ENCODE results near the gene KDM4C. TPM values are rescaled to one million over a fixed set of nuclear protein-coding genes. Genes with fewer than 3 reads are reported as not detected.

KDM4C gene
- total RNA-seq, 1 experiment from 2014 or later = 16.8 TPM

DNA sequence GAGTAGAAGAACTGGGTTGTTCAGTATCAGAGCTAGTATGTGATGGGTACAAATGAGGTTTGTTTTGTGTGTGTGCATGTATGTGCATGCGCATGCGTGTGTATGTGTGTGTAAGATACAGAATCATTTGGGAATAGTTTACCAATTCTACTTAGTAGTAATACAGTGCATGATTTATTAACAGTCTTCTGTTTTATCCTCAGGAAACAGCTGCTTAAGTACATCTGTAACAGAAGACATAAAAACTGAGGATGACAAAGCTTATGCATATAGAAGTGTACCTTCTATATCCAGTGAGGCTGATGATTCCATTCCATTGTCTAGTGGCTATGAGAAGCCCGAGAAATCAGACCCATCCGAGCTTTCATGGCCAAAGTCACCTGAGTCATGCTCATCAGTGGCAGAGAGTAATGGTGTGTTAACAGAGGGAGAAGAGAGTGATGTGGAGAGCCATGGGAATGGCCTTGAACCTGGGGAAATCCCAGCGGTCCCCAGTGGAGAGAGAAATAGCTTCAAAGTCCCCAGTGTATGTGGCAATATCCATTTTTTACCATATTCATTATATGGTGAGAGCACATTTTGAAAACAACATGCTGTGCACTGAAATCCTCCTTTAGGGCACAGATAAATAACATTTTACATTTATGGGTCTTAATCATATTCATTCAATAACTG, 228.5 kb downstream of the KDM4C start:
- no peaks in the 10 kb centered on the region for H3K9me2 ChIP-seq (ENCODE audit: insufficient read depth)
- no peaks in the 10 kb centered on the region for H3K79me2 ChIP-seq (ENCODE audit: insufficient read depth, low read length)
- ChIA-PET CTCF (no interaction called here), POLR2A (no interaction called here), RAD21 (ENCODE audit: low non-redundant PET in 1 of 2, low total read pairs in 2 of 2, uncharacterized antibody in 2 of 2, unreplicated experiment in 2 of 2) (no interaction called here)
- H3K4me1 ChIP-seq (ENCODE audit: control insufficient read depth in 1 of 2, insufficient read depth in 2 of 2, low read length in 2 of 2) = no peaks in the 10 kb centered on the region
- H3K9me3 ChIP-seq (ENCODE audit: control insufficient read depth in 1 of 2, insufficient read depth in 1 of 2, low read depth in 1 of 2, low read length in 2 of 2) = no peaks in the 10 kb centered on the region
- ATAC-seq (no peak), DNase-seq (ENCODE audit: low read depth, low spot score) (no peak)
- H3K4me3 ChIP-seq (replicated peaks in 1 of 2; ENCODE audit: low read depth in 1 of 2, low read length in 2 of 2) = no peak overlapping the region
- no peak overlapping the region for H2AFZ ChIP-seq (ENCODE audit: low read depth, low read length, poor library complexity, severe bottlenecking)
- BruUV-seq (replicated peaks) = no TSS peak
- no peaks in the 10 kb centered on the region for H3K36me3 ChIP-seq (ENCODE audit: control insufficient read depth in 1 of 2, insufficient read depth in 2 of 2, low read length in 2 of 2)
- TF ChIP-seq, protein P1, sequence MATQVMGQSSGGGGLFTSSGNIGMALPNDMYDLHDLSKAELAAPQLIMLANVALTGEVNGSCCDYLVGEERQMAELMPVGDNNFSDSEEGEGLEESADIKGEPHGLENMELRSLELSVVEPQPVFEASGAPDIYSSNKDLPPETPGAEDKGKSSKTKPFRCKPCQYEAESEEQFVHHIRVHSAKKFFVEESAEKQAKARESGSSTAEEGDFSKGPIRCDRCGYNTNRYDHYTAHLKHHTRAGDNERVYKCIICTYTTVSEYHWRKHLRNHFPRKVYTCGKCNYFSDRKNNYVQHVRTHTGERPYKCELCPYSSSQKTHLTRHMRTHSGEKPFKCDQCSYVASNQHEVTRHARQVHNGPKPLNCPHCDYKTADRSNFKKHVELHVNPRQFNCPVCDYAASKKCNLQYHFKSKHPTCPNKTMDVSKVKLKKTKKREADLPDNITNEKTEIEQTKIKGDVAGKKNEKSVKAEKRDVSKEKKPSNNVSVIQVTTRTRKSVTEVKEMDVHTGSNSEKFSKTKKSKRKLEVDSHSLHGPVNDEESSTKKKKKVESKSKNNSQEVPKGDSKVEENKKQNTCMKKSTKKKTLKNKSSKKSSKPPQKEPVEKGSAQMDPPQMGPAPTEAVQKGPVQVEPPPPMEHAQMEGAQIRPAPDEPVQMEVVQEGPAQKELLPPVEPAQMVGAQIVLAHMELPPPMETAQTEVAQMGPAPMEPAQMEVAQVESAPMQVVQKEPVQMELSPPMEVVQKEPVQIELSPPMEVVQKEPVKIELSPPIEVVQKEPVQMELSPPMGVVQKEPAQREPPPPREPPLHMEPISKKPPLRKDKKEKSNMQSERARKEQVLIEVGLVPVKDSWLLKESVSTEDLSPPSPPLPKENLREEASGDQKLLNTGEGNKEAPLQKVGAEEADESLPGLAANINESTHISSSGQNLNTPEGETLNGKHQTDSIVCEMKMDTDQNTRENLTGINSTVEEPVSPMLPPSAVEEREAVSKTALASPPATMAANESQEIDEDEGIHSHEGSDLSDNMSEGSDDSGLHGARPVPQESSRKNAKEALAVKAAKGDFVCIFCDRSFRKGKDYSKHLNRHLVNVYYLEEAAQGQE (IDR thresholded peaks at IDR 0.05; ENCODE audit: low read depth) = no peak
- TF ChIP-seq SIN3A (IDR thresholded peaks at IDR 0.05; ENCODE audit: low read depth) = no peak
- TF ChIP-seq JUND (IDR thresholded peaks at IDR 0.05) = no peak
- no peak for TF ChIP-seq CEBPB (IDR thresholded peaks at IDR 0.05; ENCODE audit: low read depth)
- TF ChIP-seq ZFX (IDR thresholded peaks at IDR 0.05) = no peak
- no peak for TF ChIP-seq EZH2 (IDR thresholded peaks at IDR 0.05)
- TF ChIP-seq ZNF274 (IDR thresholded peaks at IDR 0.05; ENCODE audit: low read depth, low read length) = no peak
- TF ChIP-seq, protein P2, sequence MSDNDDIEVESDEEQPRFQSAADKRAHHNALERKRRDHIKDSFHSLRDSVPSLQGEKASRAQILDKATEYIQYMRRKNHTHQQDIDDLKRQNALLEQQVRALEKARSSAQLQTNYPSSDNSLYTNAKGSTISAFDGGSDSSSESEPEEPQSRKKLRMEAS (IDR thresholded peaks at IDR 0.05) = no peak
- TF ChIP-seq YY1 (IDR thresholded peaks at IDR 0.05; ENCODE audit: extremely low read depth, insufficient replicate concordance, low read depth, low read length) = no peak
- TF ChIP-seq, protein P3, sequence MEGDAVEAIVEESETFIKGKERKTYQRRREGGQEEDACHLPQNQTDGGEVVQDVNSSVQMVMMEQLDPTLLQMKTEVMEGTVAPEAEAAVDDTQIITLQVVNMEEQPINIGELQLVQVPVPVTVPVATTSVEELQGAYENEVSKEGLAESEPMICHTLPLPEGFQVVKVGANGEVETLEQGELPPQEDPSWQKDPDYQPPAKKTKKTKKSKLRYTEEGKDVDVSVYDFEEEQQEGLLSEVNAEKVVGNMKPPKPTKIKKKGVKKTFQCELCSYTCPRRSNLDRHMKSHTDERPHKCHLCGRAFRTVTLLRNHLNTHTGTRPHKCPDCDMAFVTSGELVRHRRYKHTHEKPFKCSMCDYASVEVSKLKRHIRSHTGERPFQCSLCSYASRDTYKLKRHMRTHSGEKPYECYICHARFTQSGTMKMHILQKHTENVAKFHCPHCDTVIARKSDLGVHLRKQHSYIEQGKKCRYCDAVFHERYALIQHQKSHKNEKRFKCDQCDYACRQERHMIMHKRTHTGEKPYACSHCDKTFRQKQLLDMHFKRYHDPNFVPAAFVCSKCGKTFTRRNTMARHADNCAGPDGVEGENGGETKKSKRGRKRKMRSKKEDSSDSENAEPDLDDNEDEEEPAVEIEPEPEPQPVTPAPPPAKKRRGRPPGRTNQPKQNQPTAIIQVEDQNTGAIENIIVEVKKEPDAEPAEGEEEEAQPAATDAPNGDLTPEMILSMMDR (IDR thresholded peaks at IDR 0.05 in 2 of 3, conservative IDR thresholded peaks at IDR 0.05 in 1 of 3; ENCODE audit: borderline replicate concordance in 1 of 3, insufficient read depth in 1 of 3, low read depth in 2 of 3, low read length in 2 of 3) = no peak
- no peak for TF ChIP-seq EGR1 (IDR thresholded peaks at IDR 0.05; ENCODE audit: low read depth)
- no peak for TF ChIP-seq CBX3 (IDR thresholded peaks at IDR 0.05; ENCODE audit: low read depth)
- TF ChIP-seq, protein P4, sequence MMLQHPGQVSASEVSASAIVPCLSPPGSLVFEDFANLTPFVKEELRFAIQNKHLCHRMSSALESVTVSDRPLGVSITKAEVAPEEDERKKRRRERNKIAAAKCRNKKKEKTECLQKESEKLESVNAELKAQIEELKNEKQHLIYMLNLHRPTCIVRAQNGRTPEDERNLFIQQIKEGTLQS (IDR thresholded peaks at IDR 0.05) = no peak
- no peak for TF ChIP-seq SRF (IDR thresholded peaks at IDR 0.05; ENCODE audit: low read depth)
- no peak for TF ChIP-seq EZH2phosphoT487 (IDR thresholded peaks at IDR 0.05; ENCODE audit: borderline replicate concordance)
- TF ChIP-seq TCF7L2 (IDR thresholded peaks at IDR 0.05; ENCODE audit: borderline replicate concordance, extremely low read depth, insufficient read depth, insufficient read length) = no peak
- TF ChIP-seq, protein P5, sequence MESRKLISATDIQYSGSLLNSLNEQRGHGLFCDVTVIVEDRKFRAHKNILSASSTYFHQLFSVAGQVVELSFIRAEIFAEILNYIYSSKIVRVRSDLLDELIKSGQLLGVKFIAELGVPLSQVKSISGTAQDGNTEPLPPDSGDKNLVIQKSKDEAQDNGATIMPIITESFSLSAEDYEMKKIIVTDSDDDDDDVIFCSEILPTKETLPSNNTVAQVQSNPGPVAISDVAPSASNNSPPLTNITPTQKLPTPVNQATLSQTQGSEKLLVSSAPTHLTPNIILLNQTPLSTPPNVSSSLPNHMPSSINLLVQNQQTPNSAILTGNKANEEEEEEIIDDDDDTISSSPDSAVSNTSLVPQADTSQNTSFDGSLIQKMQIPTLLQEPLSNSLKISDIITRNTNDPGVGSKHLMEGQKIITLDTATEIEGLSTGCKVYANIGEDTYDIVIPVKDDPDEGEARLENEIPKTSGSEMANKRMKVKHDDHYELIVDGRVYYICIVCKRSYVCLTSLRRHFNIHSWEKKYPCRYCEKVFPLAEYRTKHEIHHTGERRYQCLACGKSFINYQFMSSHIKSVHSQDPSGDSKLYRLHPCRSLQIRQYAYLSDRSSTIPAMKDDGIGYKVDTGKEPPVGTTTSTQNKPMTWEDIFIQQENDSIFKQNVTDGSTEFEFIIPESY (IDR thresholded peaks at IDR 0.05; ENCODE audit: extremely low read depth, insufficient replicate concordance, low read length) = no peak
- intact Hi-C loops (cut with micrococcal nuclease) = no loop called here
- H3K27ac ChIP-seq (ENCODE audit: low read depth, low read length) = no peak overlapping the region
- H3K4me2 ChIP-seq (ENCODE audit: low read length) = no peak overlapping the region
- no peaks in the 10 kb centered on the region for H3K27me3 ChIP-seq (ENCODE audit: insufficient read depth, low read length)
- H4K20me1 ChIP-seq (ENCODE audit: insufficient read depth) = no peaks in the 10 kb centered on the region
- no peak overlapping the region for H3K9ac ChIP-seq (ENCODE audit: low read length)
